HepG2 (cell line): ENCODE measurements around the gene TRIM5. TPM values are rescaled to one million over a fixed set of nuclear protein-coding genes. Genes with fewer than 3 reads are reported as not detected.
"Not testable (repeated sequence)": the region's sequence is repeated elsewhere in the genome, so short reads cannot be mapped to it uniquely, and the experiment has no call there.

Experiments
- ATAC-seq: fragments of 200-7000 bp; cut with Tn5 transposase; 3 replicates; pipeline ENCODE4 v1.9.1; 2020; ENCODE audit warnings: mild to moderate bottlenecking, moderate library complexity
- BruUV-seq: library from RNA; stranded (reverse); fragments of 400-500 nt; replicated peaks from 2 replicates; lab custom pipeline; 2021; lab: Mats Ljungman, UMichigan
- CTCF ChIA-PET: fragments of 300-600 bp; formaldehyde crosslinking; extraction: SDS; loops from one replicate; lab custom pipeline; 2021; ENCODE audit warnings: low total read pairs, inconsistent platforms, low intra/inter-chr PET ratio; lab: Yijun Ruan, JAX
- POLR2A ChIA-PET: fragments of 350-600 bp; sonication (Branson Sonifier 250); formaldehyde crosslinking; loops from one replicate; lab custom pipeline; 2020; ENCODE audit warnings: antibody characterized with exemption, inconsistent platforms; lab: Yijun Ruan, JAX
- DNase-seq: peaks from one replicate; pipeline ENCODE4 v3.0.0-alpha.2; 2015; ENCODE audit warnings: low spot score
- FAIRE-seq: peaks from 3 replicates; lab custom pipeline; 2011; peaks lifted over from hg19 to GRCh38; lab: Jason Lieb, UNC
- H2AFZ ChIP-seq: one replicate; pipeline ENCODE4 v1.6.1; 2011; ENCODE audit warnings: low read length, inconsistent platforms
- H3K27ac ChIP-seq: fragments of 300-600 bp; 3 replicates; pipeline ENCODE4 v1.8.0; 2011; ENCODE audit warnings: mixed run types, mild to moderate bottlenecking, mixed read lengths, low read length, inconsistent platforms; ENCODE audit not compliant: insufficient read depth; ENCODE audit errors: extremely low read length
- H3K27me3 ChIP-seq, 2 experiments: fragments of 200-600 bp in 1 of 2; 2 replicates in 1 of 2; 3 replicates in 1 of 2; pipeline versions ENCODE4 v1.6.0 to v1.8.0; 2011; ENCODE audit warnings: low read length in 2 of 2, mild to moderate bottlenecking in 2 of 2, moderate library complexity in 2 of 2, inconsistent platforms in 1 of 2; ENCODE audit not compliant: insufficient read depth in 2 of 2, control insufficient read depth in 1 of 2
- H3K36me3 ChIP-seq, 2 experiments: fragments of 200-600 bp in 1 of 2; replicated peaks in 1 of 2; 2 replicates in 1 of 2; 3 replicates in 1 of 2; pipeline versions ENCODE4 v1.5.1 to v1.8.0; 2011; ENCODE audit warnings: low read length in 2 of 2, inconsistent platforms in 1 of 2; ENCODE audit not compliant: insufficient read depth in 2 of 2, control insufficient read depth in 1 of 2
- H3K4me1 ChIP-seq: 2 replicates; pipeline ENCODE4 v1.5.1; 2012; ENCODE audit warnings: low read length, inconsistent platforms; ENCODE audit not compliant: insufficient read depth
- H3K4me2 ChIP-seq: 2 replicates; pipeline ENCODE4 v1.6.0; 2011; ENCODE audit warnings: low read depth, low read length, inconsistent platforms
- H3K4me3 ChIP-seq, 3 experiments: fragments of 200-600 bp in 1 of 3; sonication (generic), shearing (Covaris generic) in 1 of 3; replicated peaks in 1 of 3; 2 replicates each; pipeline ENCODE4 v1.5.1; 2011 to 2016; ENCODE audit warnings: low read length in 3 of 3, inconsistent platforms in 2 of 3, low read depth in 2 of 3, mild to moderate bottlenecking in 2 of 3, control low read depth in 1 of 3, mixed read lengths in 1 of 3; ENCODE audit not compliant: insufficient read depth in 1 of 3
- H3K79me2 ChIP-seq: one replicate; pipeline ENCODE4 v1.6.1; 2011; ENCODE audit warnings: low read length, inconsistent platforms; ENCODE audit not compliant: insufficient read depth
- H3K9ac ChIP-seq: 2 replicates; pipeline ENCODE4 v1.6.0; 2011; ENCODE audit warnings: mild to moderate bottlenecking, low read depth, low read length, inconsistent platforms; ENCODE audit not compliant: insufficient read depth
- H3K9me3 ChIP-seq: 2 replicates; pipeline ENCODE4 v1.5.1; 2012; ENCODE audit warnings: mild to moderate bottlenecking, low read length
- H4K20me1 ChIP-seq: 2 replicates; pipeline ENCODE4 v1.6.0; 2011; ENCODE audit warnings: inconsistent platforms, mild to moderate bottlenecking, low read length, moderate library complexity; ENCODE audit not compliant: insufficient read depth
- NFYB ChIP-seq: sonication (generic); formaldehyde crosslinking; IDR thresholded peaks from 2 replicates; pipeline ENCODE4 v1.4.0; 2020; ENCODE audit warnings: missing genetic modification reagents
- NFYC ChIP-seq: IDR thresholded peaks from 2 replicates; pipeline ENCODE4 v1.6.1; 2016; ENCODE audit warnings: missing genetic modification reagents, missing compliant biosample characterization
- ZBTB26 ChIP-seq: IDR thresholded peaks from 2 replicates; pipeline ENCODE4 v1.6.1; 2016; ENCODE audit warnings: missing compliant biosample characterization, missing genetic modification reagents, borderline replicate concordance
- ZBTB39 ChIP-seq: sonication (generic); formaldehyde crosslinking; IDR thresholded peaks from 2 replicates; pipeline ENCODE4 v1.5.0; 2020; ENCODE audit warnings: missing genetic modification reagents
- WGBS: methylation state at CpG from one replicate; pipeline ENCODE4 v1.1.6; 2017; ENCODE audit warnings: low lambda C conversion rate; 5-methylcytosine and 5-hydroxymethylcytosine counted together
- in situ Hi-C: cut with HindIII; loops from 2 replicates; pipeline ENCODE4 v1.10.0; 2017; ENCODE audit warnings: low pct_unique_long_range_greater_than_20kb; ENCODE audit not compliant: extremely low pct_ligation_motif_present
- intact Hi-C: fragments of 100-400 bp; cut with micrococcal nuclease; formaldehyde crosslinking; loops from one replicate; pipeline ENCODE4 v1.10.0; 2022; ENCODE audit not compliant: unreplicated experiment
- polyA plus RNA-seq, 8 experiments: library from polyadenylated mRNA; depleted of rRNA in 3 of 8; stranded (reverse) in 7 of 8; unstranded in 1 of 8; fragments of >200 nt; fragmentation: Illumina TruSeq in 4 of 8; extraction: Trizol in 4 of 8; gene quantifications; 2 replicates each; pipeline versions ENCODE4 v1.2.1 to v1.2.3, GENCODE V29; 2011 to 2016; ENCODE audit warnings: low read depth in 4 of 8, missing spikeins in 1 of 8, mixed read lengths in 1 of 8; ENCODE audit not compliant: insufficient read depth in 1 of 8
- total RNA-seq, 5 experiments: library from RNA; depleted of rRNA; stranded (reverse); fragments of >200 nt; fragmentation: Illumina TruSeq; extraction: Trizol; gene quantifications; 2 replicates each; pipeline ENCODE4 v1.2.3, GENCODE V29; 2016; ENCODE audit warnings: low read depth in 1 of 5

Gene TRIM5
- total and polyA plus RNA-seq, 2 of the 13 experiments (the other 11 are each of a cell fraction or from before 2014, with no cell fraction given) = 7.8 to 13.1 TPM

- no peak for TF ChIP-seq ZBTB39 (CRISPR knock-in tag)
- no peak for TF ChIP-seq ZBTB26 (CRISPR knock-in tag)
Measured at GRCh38 chr11:5684036-5684645, 733 bp downstream of the TRIM5 start (continued).

DNA sequence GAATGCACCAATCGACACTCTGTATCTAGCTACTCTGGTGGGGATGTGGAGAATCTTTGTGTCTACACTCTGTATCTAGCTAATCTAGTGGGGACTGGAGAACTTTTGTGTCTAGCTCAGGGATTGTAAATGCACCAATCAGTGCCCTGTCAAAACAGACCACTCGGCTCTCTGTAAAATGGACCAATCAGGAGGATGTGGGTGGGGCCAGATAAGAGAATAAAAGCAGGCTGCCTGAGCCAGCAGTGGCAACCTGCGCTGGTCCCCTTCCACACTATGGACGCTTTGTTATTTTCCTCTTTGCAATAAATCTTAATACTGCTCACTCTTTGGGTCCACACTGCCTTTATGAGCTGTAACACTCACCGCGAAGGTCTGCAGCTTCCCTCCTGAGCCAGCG lies 1.3 kb downstream of the TRIM5 start:
- TF ChIP-seq NFYB (peak; percentile 73), NFYC (peak; percentile 59)
- H4K20me1 ChIP-seq, H3K79me2 ChIP-seq, POLR2A ChIA-PET, FAIRE-seq, H3K4me1 ChIP-seq, intact Hi-C loops, H3K36me3 ChIP-seq, H3K9ac ChIP-seq, DNase-seq, H3K4me2 ChIP-seq, ATAC-seq, H3K9me3 ChIP-seq, H2AFZ ChIP-seq, H3K27ac ChIP-seq, H3K27me3 ChIP-seq, BruUV-seq: not testable (repeated sequence)
- CTCF ChIA-PET = interaction anchor here (1.8 kb wide), 1 partner anchor 125 kb away, joined by 9 read pairs; the partner anchor contains the start of gene OR52N2
- in situ Hi-C loops = loop anchor here (10.0 kb wide), 1 partner anchor 121 kb away; the partner anchor contains the start of gene OR52N2
- WGBS = 72% methylated on average over 7 of the region's 7 CpGs
- 0 out of 6 replicates have a peak overlapping the region, but pooled peaks of 1 of the 3 experiments have one; percentile 65 for H3K4me3 ChIP-seq

DNA sequence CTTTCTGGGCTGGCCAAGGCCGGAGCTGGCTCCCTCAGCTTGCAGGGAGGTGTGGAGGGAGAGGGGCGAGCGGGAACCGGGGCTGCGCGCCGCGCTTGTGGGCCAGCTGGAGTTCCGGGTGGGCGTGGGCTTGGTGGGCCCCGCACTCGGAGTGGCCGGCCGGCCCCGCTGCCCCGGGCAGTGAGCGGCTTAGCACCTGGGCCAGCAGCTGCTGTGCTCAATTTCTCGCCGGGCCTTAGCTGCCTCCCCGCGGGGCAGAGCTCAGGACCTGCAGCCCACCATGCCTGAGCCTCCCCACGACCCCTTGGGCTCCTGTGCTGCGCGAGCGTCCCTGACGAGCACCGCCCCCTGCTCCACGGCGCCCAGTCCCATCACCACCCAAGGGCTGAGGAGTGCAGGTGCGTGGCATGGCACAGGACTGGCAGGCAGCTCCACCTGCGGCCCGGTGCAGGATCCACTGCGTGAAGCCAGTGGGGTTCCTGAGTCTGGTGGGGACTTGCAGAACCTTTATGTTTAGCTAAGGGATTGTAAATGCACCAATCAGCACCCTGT lies 1.9 kb downstream of the TRIM5 start:
- H3K4me2 ChIP-seq, H3K27me3 ChIP-seq, H3K9me3 ChIP-seq, H3K9ac ChIP-seq, FAIRE-seq, intact Hi-C loops, H4K20me1 ChIP-seq, H3K27ac ChIP-seq, DNase-seq, BruUV-seq, H2AFZ ChIP-seq, H3K79me2 ChIP-seq, CTCF ChIA-PET, H3K4me3 ChIP-seq, H3K4me1 ChIP-seq, ATAC-seq, H3K36me3 ChIP-seq, POLR2A ChIA-PET: not testable (repeated sequence)
- in situ Hi-C loops = loop anchor here (10.0 kb wide), 1 partner anchor 122 kb away; the partner anchor contains the start of gene OR52N2
- 70% methylated on average over 4 of the region's 33 CpGs for WGBS
